Skin epidermis (tissue), 12 donors: ENCODE results near the gene VAX1.
"Not testable (repeated sequence)": the region's sequence is repeated elsewhere in the genome, so short reads cannot be mapped to it uniquely, and the experiment has no call there.

ENCODE experiments used
- H3K27ac ChIP-seq, 21 experiments: fragments of 200-600 bp; sonication (generic) in 11 of 21; one replicate each; pipeline ENCODE4 v1.5.0; 2020; ENCODE audit warnings: mild to moderate bottlenecking in 3 of 21, inconsistent platforms in 2 of 21, moderate library complexity in 2 of 21
- H3K4me3 ChIP-seq, 7 experiments: fragments of 200-600 bp; sonication (generic) in 2 of 7; one replicate each; pipeline ENCODE4 v1.5.0; 2020; ENCODE audit warnings: inconsistent platforms in 2 of 7, mild to moderate bottlenecking in 2 of 7, moderate library complexity in 1 of 7

The VAX1 gene, protein sequence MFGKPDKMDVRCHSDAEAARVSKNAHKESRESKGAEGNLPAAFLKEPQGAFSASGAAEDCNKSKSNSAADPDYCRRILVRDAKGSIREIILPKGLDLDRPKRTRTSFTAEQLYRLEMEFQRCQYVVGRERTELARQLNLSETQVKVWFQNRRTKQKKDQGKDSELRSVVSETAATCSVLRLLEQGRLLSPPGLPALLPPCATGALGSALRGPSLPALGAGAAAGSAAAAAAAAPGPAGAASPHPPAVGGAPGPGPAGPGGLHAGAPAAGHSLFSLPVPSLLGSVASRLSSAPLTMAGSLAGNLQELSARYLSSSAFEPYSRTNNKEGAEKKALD

DNA sequence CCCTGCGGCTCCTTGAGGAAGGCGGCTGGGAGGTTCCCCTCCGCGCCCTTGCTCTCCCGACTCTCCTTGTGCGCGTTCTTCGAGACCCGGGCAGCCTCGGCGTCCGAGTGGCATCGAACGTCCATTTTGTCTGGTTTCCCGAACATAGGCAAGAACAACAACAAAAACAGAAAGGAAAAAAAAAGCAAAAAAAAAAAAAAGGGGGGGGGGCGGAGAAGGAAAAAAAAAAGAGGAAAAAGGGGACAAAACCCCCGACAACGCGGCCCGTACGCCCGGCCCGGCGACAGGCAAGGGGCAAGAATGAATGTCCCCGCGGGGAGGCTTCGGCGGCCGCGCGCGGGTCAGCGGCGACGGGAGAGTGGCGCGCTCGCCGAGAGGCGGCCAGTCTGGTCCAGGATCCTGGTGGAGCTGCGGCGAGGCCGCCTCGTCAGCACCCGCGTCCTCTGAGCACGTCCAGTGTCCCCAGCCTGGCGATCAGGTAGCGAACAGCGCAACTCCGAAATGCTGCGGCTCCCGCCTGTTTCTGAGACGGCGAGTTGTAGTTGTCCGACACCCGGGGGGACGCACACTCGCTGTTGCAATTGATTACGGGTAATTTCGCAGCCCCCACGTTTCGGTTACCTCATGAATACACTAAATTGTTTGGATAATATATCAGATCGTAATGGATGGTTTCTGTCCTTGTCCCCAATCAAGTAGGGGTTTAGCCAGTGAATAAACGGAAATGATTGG is at the start of gene VAX1:
TSS of gene VAX1 (minus strand) at position 360 of the 732 bp plus-strand sequence. CDS start at position 146, 214 bp downstream.
- peak within 1 kb of the TSS in 6 of 7 experiments; percentile 19 to 38 (median 24) for H3K4me3 ChIP-seq

DNA sequence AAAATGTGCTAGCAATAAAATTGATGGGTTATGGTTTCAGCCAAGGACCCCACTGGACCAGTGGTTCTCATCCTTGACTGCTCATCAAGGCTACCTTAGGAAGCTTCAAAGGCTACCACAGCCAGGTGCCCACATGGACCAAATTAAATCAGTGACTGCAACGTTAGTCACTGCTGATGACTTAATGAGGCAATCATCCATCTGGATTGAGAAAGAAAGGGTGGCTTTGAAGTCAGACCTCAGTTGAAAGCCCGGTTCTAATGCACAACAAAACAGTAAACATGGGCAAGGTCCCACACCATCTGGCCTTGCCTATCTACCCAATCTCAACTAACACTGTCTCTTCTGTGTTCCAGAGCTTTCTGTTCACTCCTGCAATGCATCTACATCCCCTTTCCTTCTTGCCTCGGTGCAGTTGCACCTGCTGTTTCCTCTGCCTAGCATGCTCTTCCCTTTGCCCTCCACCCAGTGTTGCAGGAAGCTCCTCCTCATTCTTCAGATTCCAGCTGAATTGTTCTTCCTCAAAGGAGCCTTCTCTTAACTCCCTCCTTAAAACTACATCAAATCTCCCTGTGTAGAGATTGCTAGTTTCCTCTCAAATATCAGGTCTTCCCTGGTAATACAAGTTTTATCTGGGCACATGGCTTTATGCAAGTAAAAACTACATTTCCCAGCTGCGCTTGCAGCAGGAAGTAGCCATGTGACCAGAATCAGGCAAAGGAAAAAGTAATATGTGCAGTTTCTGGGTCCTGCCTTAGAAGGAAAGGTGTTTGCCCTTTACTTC is 49.0 kb upstream of the VAX1 start:
- H3K27ac ChIP-seq, result no peak overlapping the region
- H3K4me3 ChIP-seq, result no peak overlapping the region

More for the DNA sequence above, at the start of gene VAX1:
- H3K27ac ChIP-seq, result no peak within 1 kb of the TSS

DNA sequence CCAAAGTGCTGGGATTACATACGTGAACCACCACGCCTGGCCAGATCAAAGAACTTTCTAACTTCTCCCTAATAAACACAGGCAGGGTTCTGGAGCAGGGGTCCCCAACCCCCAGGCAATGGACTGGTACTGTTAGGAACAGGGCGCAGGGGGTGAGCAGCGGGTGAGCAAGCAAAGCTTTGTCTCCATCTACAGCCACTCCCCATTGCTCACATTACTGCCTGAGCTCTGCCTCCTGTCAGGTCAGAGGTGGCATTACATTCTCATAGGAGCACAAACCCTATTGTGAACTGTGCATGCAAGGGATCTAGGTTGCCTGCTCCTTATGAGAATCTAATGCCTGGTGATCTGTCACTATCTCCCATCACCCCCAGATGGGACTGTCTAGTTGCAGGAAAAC is 47.7 kb upstream of the VAX1 start:
- H3K4me3 ChIP-seq, H3K27ac ChIP-seq: not testable (repeated sequence)

DNA sequence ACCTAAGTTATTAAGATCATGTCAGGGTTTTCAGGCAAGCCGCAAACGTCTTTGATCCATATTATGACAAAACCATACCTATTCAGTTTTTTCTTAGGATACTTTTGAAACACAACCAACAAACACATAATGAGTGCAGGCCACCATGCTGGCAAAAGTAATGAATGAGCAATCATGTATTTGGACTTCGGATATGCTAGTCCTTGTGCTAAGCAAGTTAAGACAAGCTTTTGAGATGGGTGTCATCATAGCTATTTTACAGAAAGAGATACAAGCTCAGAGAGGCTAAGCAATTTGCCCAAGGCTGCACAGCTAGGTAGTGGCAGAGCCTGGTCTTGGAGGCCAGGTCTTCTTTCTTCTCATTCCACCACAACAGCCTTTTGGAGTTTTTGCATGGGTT is 46.8 kb upstream of the VAX1 start:
- Histone ChIP-seq H3K4me3 (no peak overlapping the region), H3K27ac (no peak overlapping the region)

DNA sequence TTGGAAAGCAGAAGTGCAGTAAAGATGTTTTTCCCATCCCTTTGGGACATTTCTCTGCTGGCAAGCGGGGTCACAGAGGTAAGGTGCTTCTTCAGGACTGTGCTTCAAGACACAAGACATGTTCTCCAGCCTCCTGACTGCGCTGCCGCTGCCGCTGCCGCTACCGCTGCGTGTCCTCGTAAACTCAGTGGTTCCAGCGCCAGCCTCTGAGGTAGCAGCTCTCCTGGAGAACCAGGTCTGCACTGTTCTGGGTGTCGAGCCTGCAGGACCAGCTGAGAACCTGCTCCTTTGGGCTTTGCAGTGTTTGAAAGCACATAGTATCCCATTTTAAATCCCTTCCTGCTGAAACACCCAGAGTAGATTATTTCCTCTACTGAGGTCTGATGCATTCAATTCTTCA is 46.2 kb upstream of the VAX1 start:
- Histone ChIP-seq H3K27ac (no peak overlapping the region), H3K4me3 (no peak overlapping the region)

DNA sequence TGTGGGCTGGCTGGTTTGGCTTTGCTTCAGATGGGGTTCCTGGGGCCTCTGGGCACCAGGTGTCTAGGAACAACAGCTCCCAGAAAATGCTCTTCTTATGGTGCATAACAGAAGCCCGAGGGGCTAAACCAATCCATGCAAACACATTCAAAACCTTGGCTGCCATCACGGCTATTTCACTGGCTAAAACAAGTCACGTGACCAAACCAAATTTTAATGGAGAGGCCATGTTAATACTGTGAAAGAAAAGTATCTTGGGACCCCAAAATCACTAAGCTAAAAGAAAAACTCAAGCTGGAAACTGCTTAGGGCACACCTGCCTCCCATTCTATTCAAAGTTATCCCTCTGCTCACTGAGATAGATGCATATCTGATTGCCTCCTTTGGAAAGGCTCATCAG is 40.1 kb upstream of the VAX1 start:
- no peak overlapping the region for H3K27ac ChIP-seq

DNA sequence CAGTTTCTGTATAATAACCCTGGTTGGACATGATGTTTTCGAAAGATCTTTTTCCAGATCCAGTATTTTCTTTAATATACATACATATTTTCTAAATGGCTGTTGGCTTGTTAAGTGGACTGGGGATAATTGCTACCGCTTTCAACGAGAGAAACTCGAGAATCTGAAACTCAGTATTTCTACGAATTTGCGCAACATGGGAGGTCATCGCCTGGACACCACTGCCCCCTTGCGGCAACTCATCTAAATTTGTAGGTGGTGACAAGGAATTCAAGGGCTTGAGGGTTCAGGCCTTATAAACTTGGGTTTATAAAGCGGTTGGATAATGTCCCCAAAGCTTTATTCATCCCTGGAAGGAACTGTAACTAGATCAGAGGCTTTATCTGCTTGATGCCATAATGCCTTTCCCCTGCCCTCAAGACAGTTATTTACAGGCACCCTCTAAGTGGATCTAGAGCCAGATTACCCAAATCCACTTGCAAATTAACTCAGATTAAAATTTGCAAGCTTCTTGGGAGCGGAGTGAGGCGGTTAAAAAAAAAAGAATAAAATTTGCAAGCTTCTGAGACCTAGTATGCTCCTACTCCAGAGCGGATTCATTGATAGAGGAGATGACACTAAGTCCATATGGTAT is 37.9 kb upstream of the VAX1 start:
- H3K27ac ChIP-seq, result no peak overlapping the region
- H3K4me3 ChIP-seq, result peak overlapping the region in 6 of 7 experiments; percentile 6 to 37 (median 26)

More for the DNA sequence above, 40.1 kb upstream of the VAX1 start:
- H3K4me3 ChIP-seq, result no peak overlapping the region

DNA sequence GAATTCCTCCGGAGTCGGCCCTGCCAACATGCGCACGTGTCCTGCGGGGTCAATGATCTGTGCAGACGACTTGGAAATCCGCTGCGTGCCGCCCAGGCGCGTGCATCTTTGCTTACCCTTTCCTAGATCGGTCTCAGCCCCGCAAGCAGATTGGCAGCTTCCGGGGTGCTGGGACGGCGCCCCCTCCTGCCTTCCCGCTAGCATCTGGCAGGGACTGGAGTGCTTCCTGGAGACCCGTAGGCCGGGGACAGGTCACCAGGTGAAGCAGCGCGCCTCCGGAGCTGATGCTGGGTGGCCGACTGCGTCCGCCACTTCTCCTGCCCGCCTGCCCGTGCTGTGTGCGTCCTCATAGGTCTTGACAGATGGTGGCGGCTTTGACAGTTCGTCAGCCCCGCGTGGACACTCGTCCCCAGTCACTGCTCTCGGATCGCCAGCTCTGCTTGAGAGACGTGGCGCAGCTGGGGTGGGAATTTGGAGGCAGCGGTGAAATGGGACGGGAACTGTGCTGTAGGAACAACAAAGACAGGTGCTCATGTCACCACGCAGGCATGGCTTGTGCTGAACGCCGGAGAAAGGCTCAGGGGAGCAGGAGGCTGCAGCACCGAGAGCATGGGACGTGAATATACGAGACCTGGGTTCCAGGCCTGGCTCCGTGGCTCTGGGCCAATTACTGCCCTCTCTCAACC is 37.3 kb upstream of the VAX1 start:
- peak overlapping the region; percentile 6 to 37 (median 24) for H3K4me3 ChIP-seq
- H3K27ac ChIP-seq, result peak overlapping the region in 1 of 21 experiments; percentile 17

DNA sequence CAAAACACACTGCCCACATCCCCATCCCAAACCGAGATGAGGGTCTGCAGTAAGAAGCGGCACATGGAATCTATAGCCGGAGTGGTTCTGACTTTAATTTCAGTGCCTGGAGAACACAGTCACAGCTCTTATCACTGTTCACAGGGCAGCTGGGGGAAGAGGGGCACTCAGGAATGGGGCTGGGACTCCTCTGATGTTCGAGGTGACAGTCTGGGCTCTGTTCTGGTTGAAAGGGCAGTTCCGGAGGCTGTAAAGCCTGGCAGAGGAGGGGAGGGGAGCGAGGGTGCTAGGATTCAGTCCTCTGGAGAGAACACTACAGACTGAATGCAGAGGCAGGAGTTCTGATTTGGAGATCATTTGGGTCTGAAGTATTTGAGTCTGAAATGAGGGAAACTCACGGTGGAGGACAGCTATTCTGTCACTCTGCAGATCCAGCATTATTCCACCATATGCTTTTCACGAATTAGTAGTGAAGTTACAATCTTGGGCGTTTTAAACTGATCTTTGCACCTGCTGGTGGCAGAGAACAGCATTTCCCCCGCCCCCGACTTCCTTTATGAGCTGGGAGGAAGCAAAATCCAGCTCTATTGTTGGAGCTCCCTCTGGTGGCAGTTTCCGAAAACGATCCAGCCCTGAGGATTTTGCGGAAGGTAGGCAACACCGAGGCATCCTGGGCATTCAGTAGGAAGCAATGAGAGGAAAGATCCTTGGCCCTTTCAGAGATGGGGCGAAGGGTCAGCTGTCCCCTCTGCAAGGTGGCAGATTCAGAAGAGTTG is 36.6 kb upstream of the VAX1 start:
- no peak overlapping the region for H3K27ac ChIP-seq
- H3K4me3 ChIP-seq, result peak overlapping the region; percentile 6 to 37 (median 24)

DNA sequence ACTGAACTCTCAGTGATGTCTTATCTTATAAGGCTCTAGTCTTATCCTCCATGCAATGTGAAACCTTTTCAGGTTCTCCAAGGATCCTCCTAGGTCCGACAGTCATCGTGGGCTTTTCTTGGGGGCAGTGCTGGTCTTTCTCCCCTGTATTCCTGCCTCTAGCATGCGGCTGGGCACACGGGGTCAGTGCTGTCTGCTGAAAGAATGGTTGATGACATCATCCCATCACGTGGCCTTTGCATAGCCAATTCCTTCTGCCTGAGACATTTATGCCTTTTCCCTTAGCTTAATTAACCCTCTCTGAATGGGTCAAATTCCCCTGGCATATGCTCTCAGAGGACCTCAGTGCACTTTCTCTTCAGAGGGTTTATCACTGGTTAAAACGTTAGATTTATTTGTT is 32.2 kb upstream of the VAX1 start:
- no peak overlapping the region for H3K4me3 ChIP-seq
- no peak overlapping the region for H3K27ac ChIP-seq

DNA sequence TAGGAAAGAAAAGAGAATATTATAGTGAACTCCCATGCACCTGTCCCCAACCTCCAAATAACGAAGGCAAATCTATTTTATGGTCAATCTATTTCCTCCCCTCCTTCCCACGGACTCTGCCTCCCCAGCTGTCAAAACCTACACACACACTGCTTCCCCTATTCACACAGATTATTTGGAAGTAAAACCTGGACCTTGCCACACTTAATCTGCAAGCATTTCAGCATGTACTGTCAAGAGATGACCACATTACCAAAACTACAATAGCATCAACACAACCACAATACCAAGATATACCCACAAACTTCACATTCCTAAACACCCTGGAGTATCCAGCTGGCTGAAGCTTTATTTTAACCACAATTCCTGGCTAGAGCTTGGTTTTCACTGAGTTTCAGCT is 31.4 kb upstream of the VAX1 start:
- H3K27ac ChIP-seq, result no peak overlapping the region
- no peak overlapping the region for H3K4me3 ChIP-seq

DNA sequence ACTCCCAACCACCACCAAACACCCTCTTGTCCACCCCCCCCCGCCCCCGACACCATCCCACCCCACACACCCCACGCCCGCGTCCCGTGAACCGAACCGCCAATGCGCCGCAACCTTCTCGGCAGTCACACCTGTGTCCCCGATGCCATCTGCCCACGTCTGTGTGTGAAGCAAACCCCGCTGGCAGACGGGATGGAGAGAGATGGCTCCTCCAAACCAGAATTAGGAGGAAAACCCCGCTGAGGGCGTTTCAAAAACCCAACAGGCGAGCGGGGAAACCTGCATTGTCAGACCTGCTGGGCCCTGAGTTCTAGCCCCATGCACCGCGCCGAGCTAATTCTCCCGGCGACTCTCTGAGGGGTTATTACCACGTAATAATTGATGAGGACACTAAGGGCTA is 30.7 kb upstream of the VAX1 start:
- H3K27ac ChIP-seq, result no peak overlapping the region
- no peak overlapping the region for H3K4me3 ChIP-seq

DNA sequence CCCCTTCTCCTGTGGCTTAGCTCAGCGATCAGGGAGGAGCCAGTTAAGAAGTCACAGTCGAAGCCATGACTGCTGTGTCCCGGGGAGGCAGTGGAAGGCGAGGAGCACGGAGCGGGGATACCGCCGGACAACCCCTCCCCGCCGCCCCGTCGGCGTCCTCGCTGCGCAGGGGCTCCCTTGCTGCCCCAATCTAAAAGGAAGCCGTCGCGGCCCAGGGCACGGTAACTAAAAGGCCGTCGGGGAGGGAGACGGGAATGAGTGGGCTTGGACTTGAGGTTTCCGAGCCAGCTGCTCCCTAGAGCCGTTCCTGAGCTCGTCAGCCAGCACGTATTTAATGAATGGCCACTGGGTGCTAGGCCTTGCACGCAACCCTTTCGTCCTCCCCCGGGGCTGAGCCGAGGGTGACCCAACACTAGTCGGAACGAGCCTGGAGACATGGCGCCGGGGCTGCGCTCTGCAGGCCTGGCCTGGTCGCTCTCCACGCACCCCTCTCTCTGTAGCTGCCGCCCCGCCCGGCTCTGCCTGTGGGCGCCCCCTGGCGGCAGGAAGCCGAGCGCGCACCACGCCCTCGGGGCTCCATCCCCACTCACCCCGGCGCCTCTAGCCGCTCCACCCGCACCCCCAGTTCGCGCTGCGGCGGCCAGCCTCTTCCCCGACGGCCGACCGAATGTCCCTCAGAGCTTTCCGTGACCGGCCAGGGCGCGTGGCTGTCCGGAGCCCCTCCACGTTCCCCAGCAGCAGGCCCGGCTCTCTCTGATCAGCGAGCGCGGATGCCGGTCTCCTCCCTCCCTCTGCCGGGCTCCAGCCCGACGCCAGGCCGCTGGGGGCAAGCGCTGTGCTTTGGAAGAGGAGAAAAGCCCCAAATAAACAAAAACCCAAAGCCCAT is 30.0 kb upstream of the VAX1 start:
- Histone ChIP-seq H3K4me3 (peak overlapping the region in 2 of 7 experiments; percentile 13 to 20), H3K27ac (no peak overlapping the region)

DNA sequence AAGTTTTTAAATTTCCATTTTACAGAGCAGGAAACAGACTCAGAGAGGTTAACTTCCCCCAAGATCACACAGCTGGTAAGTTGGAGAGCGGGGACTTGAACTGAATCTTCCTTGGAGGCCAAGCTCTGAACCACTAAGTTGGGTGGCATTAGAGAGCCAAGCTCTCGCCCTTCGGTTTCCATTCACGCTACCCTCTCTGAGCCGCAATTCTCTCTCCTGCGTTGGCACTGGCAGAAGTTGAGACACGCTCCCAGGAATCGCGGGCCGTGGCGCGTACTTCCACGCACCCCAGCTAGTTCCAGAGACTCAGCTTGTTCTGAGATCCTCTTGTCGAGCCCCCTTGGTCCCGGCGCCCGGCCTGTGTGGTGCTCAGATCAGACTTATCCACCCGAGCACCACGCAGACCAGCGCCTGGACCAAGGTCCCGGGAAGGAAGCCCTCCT is 29.3 kb upstream of the VAX1 start:
- Histone ChIP-seq H3K27ac (no peak overlapping the region), H3K4me3 (no peak overlapping the region)

DNA sequence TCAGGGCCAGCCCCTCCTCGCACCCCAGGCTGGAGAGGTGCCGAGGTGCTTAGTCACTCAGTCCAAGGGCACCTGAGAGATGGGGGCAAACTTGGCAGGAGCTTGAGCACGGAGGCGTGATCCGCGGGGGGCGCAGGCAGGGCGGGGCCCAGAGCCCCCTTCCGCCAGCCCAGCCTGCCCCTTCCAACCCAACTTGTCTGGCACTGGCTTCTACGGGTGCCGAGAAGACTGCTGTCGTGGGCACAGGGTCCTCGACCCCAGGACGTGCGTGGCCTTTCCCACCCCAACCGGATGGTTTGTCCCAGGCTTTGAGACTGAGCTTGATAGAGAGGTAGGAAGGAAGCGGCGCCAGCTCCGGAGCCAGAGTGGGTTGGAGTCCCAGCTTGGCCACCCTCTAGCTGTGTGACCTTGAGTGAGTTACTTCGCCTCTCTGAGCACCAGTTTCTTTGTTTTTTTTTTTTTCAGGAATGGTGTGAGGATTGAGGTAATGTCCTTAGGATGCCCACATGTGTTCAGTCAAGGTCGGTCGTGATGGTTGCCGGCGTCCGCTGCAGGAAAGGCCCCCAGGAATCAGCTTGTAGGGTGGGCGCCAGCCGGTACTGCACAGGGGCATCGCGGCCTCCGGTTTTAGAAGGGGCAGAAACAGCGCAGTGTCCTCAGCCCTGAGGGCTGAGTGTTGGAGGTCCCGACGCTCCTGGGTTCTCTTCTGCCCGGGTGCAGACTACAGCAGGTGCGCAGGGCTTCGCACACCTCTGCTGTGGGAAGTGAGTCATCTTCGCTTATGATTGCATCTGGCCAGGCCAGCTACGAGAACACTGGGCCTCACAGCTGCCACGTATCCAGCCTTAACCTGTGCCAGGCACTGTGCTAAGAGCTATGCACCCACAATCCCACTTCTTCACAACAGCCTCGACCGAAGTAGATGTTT is 28.6 kb upstream of the VAX1 start:
- no peak overlapping the region for H3K4me3 ChIP-seq
- no peak overlapping the region for H3K27ac ChIP-seq

DNA sequence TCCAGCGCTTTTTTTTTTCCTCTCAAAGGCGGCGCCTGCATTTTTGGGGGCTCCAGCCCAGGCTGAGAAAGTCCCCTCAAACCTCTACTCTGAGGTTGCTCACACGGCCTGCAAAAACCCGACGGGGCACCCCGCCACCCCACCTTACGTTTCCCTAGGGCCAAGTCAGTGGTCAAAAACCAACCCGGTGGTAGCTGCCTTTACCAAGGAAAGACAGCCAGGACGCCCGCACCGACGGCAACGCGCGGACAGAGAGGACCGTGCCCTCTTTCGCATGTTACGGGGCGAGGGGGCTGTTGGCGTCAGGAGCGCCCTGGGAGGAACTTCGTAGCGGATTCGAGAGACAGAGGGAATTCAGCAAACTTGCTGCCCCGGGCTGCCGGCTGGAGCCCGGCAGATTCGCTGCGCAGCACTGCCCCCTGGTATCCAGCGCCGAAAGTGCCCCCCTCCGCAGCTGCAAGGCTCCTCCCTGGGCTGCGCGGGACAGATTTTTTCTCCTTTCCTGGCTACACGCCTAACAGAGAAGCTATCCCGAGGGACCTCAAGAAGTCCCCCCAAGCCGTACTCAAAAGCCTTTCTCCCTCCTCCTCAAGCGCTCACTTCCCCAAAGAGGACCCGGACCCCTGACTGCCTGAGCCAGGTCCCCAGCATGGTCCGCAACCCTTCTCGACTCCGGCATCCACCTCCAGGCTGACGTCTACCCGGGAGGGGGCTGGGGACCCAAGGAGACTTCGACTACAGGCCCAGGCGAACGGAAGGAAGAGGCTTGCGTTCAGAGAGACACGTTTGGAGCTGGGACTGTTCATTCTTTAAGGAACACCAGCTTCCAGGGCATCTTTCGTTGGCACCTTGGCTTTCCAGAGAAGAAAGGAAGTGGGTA is 27.7 kb upstream of the VAX1 start:
- no peak overlapping the region for H3K27ac ChIP-seq
- no peak overlapping the region for H3K4me3 ChIP-seq
